ENCODE data around the gene AUTS2. TPM values are rescaled to one million over a fixed set of nuclear protein-coding genes. Genes with fewer than 3 reads are reported as not detected.
A peak's percentile ranks its signal among the peaks of the same experiment; 100 is the strongest.

The AUTS2 gene
- total RNA-seq, 1 donor from 2014 or later: 71.3 TPM

DNA sequence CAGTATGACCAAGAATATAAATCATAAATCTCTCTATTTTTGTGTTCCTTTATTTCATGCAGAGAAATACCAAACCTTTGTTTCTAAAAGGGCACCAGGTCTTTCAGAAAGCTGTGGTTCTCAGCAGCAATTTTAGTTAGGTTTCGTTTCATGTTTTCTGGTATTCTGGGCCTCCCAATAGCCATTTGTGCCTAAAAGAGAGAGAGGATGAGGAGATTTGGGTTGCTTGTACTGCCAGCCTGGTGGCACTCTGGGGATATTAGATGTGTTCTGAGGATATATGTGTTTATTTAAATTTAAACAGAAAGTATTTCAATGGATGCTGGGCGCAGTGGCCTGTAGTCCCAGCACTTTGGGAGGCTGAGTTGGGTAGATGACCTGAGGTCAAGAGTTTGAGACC lies 471.7 kb downstream of the AUTS2 start:
- DNase-seq (ENCODE audit: low spot score in 2 of 2): no peak
- FAIRE-seq: no peak

DNA sequence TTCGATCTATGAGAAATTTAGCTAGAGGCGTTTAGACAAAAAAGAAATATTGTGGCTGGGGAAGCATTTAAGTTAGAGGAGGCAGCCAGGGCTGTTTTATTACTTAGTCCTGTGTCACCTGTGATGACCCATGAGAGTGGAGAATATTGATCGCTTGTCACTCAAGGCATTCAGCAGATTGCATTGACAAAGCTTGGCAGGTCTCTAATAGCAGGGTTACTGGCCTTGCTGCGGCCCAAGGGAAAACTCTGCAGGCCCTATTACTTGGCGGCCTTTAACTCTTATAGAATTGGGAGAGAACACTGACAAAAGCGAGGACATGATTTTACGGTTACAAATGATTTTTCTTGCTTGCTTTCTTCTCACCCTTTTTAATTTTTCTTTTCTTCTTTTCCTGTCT lies 473.5 kb downstream of the AUTS2 start:
- DNase-seq (ENCODE audit: low spot score in 2 of 2): no peak
- FAIRE-seq: no peak

DNA sequence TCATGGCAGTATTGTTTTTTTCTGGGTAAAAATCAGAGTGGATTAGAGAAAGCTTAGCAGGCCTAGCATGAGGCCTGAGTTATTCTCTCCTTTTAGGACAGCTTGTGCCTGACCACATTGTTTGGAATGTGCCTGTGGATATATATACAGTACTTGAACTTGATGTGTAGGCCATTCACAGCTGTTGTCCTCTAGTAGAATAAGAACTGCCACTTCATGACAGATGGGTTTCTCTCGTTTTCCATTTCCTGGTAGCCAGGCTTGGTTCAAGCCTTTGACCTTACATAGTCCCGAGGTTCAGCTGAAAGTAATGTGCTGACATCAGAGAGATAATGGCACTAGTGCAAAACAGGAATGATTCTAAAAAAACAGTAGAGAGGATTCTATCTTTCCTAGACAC lies 473.9 kb downstream of the AUTS2 start:
- FAIRE-seq (no peak), DNase-seq (ENCODE audit: low spot score in 2 of 2) (no peak)

DNA sequence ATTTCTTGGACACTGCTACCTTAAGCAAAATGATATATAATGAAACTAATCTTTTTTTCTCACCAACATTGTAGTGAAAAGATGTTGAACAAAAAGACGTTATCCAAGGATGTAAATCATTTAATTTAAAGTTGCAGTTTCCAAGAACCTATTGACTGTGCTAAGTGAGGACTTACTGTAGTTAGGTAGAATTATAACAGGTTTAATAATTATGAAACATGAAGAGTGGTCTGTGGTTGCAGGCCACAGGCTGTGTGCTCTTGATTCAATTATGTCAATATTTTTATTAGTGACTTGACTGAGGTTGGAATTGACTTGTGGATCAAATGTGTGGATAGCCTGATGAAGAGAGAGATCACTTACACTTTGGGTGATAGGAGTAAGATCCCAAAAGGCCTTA lies 478.1 kb downstream of the AUTS2 start:
- FAIRE-seq: no peak
- no peak for DNase-seq (ENCODE audit: low spot score in 2 of 2)

DNA sequence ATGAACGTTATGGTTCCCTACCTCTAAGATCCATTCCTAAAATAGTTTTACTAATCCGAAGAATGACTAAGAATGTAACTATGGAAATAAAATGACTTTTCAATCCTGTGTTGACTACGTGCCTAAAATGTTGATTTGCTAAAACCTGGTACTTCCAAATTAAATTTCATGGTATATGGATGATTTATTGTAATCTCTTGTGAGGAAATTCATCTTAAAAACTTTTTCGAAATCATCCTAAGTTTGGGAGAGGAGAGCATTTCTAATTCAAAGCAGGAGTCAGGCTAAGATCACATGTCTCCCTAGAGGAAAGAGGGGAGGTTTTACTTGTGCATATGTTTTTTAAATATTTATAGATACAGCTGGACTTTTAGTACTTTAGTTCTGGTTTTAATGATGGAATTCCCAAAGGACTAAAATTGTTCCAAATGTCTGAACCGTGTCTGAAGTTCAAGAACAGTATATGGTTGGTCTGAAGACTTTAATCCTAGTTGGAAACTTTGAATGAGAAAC lies 483.9 kb downstream of the AUTS2 start:
- no peak for DNase-seq (ENCODE audit: low spot score in 2 of 2)

DNA sequence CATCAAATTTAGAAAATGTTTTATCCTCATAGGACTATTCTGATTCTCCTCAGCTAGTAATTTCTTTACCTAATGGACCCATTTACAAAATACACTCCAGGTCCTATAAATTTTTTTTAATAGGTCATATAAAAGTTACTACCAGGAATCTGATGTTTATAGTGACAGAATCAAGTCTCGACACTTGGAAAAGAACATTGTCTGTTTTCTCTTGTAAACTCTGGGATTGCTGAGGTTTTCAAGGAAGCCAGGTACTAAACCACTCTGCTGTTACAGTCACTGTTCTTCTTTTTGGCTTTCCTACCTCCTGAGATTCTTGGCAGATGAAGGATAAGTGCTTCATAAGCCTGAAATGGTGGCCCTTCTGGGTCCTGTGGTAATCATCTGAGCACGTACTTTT lies 493.1 kb downstream of the AUTS2 start:
- FAIRE-seq (no peak), DNase-seq (ENCODE audit: low spot score in 2 of 2) (no peak)

More for the DNA sequence above, 483.9 kb downstream of the AUTS2 start:
- no peak for FAIRE-seq

DNA sequence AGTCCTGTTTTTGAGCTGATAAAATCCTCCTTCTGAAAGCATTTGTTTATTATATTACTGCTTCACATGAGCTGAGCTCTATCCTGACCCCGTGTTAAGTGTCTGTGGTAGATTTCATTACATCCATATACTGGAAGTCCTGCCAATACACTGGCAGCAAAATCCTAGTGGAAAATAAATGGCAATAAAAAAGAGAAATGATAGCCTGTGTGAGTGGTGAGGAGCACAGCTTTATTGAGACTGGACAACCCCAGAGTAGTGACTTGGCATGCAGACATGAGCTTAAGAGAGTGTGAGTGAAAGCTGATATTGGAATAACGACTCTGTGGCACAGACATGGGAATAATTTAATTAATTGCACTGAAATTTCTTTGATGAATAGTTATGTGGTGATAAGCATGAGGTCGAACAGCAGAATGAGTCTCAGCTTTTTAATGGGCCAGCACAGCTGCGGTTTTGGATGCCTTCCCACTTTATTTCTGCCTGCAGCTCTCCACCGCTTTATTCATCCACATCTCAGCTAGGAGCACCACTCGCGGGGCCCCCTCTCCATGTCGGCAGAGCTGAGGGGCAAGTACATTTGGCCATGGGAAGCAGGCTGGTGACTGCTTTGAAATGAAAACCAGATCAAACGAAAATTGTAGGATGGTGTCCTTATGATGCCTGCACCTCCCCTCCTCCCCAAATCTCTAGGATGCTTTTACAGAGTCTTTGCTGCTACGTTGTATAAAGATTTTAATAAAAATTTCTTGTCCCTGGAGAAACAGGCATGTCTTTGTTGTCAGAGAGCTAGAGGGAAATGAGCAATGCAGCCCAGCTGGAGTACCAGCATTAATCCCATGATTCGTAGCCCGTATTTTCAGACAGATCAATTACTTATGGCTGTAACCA lies 494.3 kb downstream of the AUTS2 start:
- DNase-seq (ENCODE audit: low spot score in 2 of 2) (peak in 1 of 2 donors; percentile 22), FAIRE-seq (no peak)

DNA sequence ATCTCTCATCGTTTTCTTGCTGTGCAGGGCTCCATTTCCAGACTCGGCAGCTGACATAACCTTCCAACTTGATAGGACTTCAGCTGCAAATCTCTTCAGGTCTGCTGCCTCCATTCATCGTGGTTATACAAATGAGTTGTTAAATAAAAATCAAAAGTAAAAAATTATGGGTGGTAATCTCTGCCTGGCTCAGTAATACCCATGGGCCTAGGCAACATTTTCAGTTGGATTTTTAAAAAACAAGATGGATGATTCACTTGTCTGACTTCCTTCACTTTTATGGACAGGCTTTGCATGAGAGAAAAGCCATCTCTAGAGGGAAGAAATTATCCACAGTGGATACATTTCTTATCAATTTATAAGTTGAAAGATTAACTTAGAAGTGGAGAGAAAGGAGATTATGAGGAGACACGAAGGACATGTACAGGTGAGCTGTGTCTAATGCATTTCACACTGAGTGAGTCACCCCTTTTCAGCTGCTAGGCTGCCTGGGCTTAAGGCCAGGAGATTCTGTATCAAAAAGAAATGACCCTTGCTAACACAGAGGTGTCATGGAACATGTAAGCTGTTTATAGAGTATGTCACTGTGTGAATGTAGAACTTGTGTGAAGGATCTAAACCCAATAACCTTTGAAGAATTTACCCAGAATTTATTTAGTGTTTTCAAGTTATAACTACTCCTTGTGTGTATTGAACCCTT lies 495.1 kb downstream of the AUTS2 start:
- no peak for FAIRE-seq
- DNase-seq (ENCODE audit: low spot score in 2 of 2): no peak

DNA sequence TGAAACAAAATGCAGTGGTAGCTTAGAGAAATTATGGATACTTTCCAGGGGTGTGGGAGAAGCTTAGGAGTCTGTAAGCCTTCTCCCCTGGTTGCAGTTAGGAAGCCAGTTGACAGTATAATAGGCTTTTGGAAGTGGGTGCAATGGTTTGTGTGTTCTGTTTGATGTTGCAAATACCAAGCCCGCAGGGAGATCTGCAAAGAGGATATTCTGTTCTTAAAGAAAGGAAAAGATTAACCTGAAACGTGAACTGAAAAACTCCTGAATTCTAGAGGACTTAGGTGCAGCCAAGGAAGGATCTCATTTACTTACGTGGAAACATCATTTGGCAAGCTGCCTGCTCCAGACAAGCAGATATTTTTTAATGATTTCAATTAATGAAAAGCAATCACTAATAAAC lies 496.6 kb downstream of the AUTS2 start:
- DNase-seq (ENCODE audit: low spot score in 2 of 2): no peak
- FAIRE-seq: no peak

DNA sequence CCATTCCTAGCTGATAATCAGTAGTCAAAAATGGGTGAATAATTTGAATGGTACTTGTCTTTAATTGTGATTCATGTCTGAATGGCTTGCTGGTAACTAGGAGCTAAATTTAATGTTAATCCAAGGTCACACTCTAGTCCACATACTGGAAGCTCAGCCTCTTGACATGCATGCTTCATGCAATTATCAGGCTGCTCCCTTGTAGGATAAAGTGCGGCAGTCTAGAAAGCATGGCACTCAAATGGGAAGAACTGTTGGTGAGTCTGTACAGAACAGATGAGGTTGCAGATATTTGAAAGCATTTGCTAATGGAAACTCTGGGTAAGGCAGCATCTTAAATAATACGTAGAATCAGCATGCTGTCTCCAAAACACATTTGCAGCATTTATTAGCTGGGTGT lies 499.4 kb downstream of the AUTS2 start:
- FAIRE-seq (no peak), DNase-seq (ENCODE audit: low spot score in 2 of 2) (no peak)

DNA sequence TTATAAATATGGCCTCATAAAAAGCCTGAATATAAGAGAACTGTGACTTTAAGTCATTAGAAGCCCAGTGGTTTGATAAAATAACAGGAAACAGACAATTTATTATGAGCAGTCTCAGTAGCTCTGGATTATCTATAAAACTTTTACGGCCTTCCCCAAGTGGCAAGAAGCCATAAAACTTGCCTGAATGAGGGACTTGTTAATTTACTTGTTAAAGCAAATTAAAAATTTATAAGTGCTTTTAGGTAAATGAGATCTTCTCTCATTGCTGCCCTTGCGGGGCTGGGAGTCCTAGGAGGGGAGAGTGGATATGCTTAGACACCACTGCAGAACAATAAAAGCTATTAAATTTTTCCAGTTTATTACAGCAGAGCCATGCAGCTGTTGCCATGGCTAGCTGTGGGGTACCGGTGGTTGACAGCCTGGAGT lies 499.9 kb downstream of the AUTS2 start:
- DNase-seq (ENCODE audit: low spot score in 2 of 2) (no peak), FAIRE-seq (no peak)

DNA sequence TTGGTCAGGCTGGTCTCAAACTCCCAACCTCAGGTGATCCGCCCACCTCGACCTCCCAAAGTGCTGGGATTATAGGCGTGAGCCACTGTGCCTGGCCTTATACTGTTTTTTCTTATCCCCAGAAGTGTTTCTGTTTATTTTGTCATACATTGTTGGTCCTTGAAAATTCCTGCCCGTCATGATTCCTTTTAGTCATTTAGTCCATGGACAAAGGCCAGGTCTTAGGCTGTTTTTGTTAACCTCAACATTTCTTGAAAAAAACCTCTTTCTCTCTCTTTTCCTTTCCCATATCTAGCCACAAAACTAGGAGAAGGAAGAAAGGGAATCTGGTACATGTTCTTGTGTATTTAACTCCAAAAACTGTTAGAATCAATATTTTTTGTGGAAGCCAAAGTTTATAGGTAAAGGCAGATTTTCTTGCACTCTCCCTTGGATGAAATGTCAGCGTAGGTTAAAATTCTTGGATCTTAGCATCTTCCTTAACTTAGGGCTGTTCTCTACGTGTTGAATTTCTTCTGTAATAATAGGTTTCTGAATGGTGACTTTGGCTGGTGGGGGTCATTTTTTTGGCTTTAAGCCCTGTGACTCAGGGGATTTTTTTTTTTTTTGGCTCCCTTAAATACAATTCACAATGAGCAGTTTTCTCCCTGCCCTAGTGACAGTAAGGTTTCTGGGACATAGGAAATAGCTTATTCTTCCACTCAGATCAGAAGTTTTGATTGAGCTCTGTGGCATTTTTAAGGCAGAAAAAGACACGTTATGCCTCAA lies 500.8 kb downstream of the AUTS2 start:
- DNase-seq (ENCODE audit: low spot score in 2 of 2): no peak

DNA sequence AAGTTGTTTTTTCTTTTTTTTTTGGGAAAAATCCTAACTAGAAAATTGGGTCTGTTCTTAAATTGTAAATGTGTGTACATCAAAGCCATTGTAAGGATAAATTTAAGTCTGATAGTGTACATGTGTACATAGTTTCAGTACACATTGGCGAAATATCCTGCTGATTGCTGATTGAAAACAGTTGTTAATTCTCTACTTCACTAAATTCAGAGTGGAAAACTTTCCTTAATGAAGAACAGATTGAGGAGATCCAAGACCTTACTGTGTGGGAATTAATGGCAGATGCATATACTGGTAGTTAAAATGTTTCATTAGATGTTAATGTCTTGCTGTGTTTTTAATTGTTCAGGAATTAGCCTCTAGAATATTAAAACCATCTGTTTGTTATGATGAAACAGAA lies 506.0 kb downstream of the AUTS2 start:
- no peak for FAIRE-seq
- DNase-seq (ENCODE audit: low spot score in 2 of 2): no peak

More for the DNA sequence above, 500.8 kb downstream of the AUTS2 start:
- FAIRE-seq: no peak

DNA sequence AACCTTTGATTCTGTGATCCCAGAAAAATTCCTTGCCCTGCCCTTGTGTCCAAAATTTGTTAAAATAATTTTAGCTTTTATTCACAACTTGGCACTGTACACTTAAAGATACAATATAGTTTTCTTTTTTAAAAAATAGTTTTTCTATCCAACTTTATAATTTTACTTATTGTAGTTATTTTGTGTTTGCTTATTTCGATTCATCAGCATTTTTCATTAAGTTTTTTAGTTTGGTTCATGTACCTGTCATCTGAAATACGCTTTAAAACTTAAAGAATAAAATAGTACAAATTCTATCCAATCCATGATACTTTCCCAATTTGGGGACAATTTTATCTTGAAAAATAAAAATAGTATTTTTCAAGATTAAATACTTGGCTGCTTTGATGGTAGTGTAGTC lies 514.8 kb downstream of the AUTS2 start:
- peak; percentile 82 for FAIRE-seq
- DNase-seq (ENCODE audit: low spot score in 2 of 2): no peak

DNA sequence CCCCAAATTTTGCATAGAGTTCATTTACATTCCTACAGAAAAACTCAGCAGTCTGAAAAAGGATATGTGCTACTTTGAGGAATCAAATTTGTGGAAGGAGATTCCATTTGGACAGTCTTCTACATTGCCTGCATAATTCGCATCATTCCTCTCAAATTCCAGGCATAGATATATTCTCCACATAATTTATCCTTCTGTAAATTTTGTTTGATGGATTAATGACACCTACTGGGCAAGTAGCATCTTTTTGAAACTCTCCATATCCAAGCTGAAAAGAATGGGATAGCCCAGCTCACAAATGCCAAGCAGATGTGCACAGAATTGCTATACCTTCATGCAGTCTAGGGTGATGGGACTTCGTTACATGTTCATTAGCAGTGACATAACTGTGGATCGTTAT lies 515.3 kb downstream of the AUTS2 start:
- FAIRE-seq (no peak), DNase-seq (ENCODE audit: low spot score in 2 of 2) (no peak)

DNA sequence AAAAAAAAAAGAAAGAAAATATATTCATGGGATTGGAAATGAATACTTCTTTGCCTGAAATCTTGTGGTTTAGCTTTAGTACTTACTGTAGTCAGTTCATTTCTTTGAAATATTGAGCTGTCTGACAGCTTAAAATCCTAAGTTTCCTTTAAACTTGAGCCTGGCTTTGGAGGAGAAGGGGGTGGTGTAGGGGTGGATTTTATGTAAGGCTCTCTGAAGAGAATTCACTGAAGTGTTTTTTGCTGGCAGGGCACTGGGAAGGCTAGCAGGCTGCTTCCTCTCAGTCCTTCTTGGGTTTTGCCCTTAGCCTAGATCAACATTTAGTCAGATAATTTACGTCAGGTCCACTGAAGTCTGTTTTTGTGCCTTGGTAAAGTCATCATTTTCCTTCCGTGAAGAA lies 516.5 kb downstream of the AUTS2 start:
- no peak for FAIRE-seq
- DNase-seq (ENCODE audit: low spot score in 2 of 2): no peak

DNA sequence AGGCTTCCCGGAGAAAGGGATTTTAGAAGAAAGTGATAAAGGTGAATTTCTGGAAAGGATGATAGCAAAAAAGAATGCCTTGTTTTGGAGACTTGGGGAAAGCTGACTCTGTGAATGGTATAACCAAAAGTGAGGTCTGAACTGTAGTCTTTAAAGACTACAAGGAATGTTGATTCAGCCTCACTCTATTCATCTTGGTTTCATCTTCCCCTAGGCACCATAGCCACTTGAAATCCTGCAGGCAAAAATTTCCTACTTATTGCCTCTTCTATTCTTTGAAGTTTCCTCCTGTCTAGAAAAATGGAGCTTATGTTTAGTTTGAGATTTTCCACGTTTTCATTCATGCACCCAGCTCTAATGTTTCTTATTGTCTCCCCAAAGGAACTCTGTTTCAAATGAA lies 518.0 kb downstream of the AUTS2 start:
- FAIRE-seq (no peak), DNase-seq (ENCODE audit: low spot score in 2 of 2) (no peak)

DNA sequence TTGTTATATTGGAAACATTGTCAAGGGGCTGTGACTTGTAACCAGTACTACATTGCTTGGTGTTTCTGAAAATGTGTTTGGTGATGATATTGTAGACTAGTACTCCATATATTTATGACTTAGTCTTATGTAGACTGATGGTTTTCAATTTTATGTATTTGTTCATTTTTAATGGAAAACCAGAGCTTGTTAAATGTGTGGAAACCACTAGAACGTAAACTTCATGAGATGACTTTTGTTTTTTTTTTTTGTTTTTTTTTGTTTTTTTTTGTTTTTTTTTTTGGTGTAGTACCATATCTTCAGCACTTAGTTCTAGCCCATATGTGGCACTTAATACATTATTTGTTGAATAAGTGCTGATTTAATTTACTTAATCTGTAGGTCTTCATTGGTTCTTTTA lies 518.6 kb downstream of the AUTS2 start:
- DNase-seq (ENCODE audit: low spot score in 2 of 2) (no peak), FAIRE-seq (peak; percentile 58)

DNA sequence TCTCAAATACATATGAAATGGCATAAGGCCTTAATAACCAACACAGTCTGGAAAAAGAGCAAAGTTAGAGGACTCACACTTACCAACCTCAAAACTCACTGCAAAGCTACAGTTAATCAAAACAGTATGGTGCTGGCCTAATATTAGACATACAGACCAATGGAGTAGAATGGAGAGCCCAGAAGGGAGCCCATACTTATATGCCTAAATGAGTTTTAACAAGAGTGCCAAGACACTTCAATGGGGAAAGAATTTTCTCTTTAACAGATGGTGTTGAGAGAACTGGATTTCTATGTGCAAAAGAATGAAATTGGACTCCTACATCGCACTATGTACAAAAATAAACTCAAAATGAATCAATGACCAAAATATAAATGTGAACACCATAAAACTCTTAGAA lies 522.6 kb downstream of the AUTS2 start:
- FAIRE-seq (no peak), DNase-seq (ENCODE audit: low spot score in 2 of 2) (no peak)

DNA sequence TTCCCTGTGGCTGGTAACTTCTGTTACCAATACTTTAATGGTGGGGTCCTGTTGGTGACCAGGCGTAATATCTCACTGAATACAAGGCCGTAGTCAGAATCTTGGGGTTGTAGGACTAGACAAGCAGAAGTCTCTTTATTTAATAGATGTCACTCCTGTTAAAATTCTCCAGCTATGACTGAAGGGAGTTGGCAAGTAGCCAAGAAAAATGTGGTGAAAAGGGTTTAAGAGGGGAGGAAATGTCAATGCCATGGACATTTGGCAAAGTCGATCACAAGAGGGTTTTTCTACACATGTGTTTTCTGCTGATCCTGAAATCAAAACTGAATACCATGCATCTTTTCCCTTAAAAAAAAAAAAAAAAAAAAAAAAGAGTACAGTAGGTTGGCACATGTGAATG lies 533.5 kb downstream of the AUTS2 start:
- DNase-seq (ENCODE audit: low spot score in 2 of 2): no peak
- no peak for FAIRE-seq
